NCI-H2196 (cell line): ENCODE results near the gene SPAG9.

Experiments
- DNase-seq: peaks from one replicate; lab custom pipeline; 2025; ENCODE audit not compliant: unreplicated experiment; lab: John Stamatoyannopoulos, UW

SPAG9 gene

DNA sequence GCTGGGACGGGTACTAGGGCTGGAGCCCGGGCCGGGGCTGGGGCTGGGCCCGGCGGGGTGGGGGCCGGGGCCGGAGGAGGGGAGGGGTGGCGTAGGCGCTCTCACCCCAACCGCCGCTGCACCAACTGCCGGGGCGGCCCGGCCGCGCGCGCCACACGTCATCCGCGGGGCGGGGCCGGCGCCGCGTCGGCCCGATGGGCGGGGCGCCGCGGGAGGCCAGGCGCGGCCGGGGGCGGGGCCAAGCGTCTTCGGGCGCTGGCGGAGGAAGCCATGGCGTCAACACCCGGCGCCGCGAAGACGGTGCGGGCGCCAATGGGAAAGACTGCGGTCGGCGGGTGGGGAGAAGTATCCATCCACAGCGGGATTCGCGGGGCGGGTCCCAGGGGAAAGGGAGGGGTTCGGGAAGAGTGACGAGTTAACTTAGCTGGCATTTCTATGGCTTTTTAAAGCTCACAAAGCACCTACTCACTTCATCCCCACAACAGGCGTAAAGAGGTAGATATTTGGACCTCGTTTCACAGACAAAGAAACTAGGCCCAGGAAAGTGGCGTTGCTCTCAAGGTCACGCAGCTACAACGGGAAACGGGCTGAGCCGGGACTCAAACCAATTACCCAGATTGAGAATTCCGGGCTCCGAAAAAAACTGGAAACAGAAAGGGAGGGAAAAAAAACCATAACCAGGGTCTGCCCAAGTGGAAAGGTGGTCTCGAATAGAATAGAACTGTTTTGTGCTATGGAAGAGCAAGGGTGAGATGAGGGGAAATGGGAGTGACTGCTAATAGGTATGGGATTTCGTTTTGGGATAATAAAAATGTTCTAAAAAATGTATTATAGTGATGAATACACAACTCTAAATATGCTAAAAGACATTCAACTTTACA, at the start of gene SPAG9:
Gene SPAG9, minus strand, starts transcription at position 130 of the 881 bp plus-strand sequence. CDS start 212 bp downstream, outside the sequence.
- peak; percentile 97 for DNase-seq

- no peak for DNase-seq
Measured at GRCh38 chr17:51169340-51169739, 48.7 kb upstream of the SPAG9 start.

- peak; percentile 38 for DNase-seq
Measured at GRCh38 chr17:51166987-51167931, 46.6 kb upstream of the SPAG9 start.

DNA sequence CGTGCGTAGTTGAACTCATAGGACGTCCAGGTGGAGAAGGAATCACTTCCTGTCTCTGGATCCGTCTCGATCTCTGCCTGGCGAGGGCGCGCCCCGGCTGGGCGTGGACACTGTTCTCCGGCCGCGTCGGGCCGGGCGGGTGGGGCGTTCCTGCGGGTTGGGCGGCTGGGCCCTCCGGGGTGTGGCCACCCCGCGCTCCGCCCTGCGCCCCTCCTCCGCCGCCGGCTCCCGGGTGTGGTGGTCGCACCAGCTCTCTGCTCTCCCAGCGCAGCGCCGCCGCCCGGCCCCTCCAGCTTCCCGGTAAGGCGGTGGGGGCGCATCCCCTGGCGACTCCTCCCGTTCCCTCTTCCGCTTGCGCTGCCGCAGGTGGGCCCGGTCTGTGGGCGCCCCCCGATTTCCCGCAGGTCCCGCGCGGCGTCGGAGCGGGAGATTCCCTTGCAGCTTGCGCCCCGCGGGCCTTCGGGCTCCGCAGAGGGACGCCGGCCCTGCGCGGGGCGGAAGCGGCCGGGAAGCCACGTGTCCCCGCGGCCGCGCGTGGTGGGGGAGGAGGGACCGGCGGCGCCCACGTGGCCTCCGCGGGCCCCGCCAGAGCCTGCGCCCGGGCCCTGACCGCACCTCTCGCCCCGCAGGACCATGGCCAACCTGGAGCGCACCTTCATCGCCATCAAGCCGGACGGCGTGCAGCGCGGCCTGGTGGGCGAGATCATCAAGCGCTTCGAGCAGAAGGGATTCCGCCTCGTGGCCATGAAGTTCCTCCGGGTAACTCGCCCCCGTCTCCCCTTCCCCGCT, 45.7 kb upstream of the SPAG9 start, which contains the start of gene NME2:
Gene NME2, plus strand, starts transcription at position 214 of the 789 bp plus-strand sequence. Its CDS starts 420 bp downstream, at position 634.
- DNase-seq = peak; percentile 90

- no peak for DNase-seq
Measured at GRCh38 chr17:51165680-51166197, 45.1 kb upstream of the SPAG9 start.

DNA sequence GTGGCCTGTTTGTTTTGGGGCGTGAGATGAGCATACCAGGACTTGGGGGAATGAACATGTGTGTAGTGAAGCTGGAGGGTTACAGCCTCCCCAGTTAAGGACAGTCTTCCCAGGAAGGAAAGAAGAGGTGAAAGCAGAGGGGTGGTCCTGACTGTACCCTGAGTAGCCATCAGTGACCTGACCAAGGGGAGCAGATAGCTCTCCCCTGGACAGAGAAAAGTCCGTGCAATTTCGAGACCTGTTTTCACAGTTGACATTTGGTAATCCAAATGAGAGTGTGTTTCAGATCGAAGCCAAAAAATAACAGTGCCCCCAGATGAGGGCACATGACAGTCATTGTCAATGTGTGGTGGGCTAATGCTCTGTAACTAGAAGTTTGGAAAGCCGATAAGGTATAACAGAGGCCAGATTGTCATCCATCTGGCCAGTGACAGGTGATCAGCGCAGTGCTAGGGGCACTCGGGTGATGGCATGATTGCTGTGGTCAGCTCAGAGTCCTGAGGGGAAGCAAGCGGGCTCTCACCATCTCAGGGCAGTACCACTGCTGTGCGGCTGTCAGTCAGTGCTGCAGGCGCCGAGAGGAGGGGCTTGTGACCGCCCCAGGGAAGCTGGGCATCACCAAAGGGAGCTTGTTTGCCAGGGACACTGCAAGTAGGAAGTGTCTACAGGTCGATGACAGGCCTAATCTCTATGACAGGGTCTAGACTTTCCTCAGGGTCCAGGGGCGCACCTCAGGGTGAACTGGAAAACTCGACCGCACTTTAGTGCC, 44.4 kb upstream of the SPAG9 start:
- DNase-seq = no peak

- no peak for DNase-seq
Measured at GRCh38 chr17:51161541-51161940, 40.9 kb upstream of the SPAG9 start.

DNA sequence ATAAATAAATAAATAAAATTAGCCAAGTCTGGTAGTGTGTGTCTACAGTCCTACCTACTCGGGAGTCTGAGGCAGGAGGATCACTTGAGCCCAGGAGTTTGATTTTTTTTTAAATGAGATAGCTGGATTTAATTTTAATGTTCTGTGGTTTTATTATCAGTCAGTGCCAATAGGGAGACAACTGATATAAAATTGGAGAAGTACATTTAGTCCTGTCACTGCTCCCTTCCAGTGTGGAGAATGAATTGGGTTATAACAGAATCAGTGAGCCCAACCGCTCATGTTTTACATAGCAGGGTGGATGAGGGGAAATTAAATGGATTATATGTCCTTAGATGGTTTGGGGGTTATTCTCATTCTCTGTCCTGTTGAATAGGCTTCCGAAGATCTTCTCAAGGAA, 38.9 kb upstream of the SPAG9 start:
- no peak for DNase-seq

DNA sequence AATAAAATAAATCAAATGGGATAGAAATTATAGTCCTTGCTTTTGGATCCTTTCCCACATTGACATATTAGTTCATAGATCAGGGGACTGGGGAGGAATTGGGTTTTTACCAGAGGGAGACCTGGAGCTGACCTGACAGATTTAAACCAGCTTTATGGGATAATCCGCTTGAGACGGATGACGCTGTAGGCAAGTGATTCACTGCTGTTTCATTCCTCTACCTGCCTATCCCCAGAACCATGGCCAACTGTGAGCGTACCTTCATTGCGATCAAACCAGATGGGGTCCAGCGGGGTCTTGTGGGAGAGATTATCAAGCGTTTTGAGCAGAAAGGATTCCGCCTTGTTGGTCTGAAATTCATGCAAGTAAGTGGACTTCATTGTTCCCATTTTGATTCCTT, 34.7 kb upstream of the SPAG9 start:
- DNase-seq = no peak

DNA sequence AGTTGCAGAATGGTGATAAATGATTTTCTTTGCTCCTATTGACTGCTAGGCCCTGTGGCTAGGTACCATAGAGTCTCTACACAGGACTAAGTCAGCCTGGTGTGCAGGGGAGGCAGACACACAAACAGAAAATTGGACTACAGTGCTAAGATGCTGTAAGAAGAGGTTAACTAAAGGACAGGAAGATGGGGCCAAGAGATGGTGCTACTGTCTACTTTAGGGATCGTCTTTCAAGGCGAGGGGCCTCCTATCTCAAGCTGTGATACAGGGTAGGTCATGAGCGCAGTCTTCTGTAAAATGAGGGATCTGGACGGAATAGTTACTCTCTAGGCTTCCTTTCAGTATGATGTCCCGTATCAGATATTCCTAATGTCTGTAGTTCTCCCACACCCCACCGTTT, 33.5 kb upstream of the SPAG9 start:
- no peak for DNase-seq

- peak; percentile 98 for DNase-seq
Measured at GRCh38 chr17:51153210-51154072, 32.8 kb upstream of the SPAG9 start, which contains the start of gene NME1. NME1 (plus strand) TSS chr17:51153559; CDS start chr17:51155655, 2,096 bp downstream.

DNA sequence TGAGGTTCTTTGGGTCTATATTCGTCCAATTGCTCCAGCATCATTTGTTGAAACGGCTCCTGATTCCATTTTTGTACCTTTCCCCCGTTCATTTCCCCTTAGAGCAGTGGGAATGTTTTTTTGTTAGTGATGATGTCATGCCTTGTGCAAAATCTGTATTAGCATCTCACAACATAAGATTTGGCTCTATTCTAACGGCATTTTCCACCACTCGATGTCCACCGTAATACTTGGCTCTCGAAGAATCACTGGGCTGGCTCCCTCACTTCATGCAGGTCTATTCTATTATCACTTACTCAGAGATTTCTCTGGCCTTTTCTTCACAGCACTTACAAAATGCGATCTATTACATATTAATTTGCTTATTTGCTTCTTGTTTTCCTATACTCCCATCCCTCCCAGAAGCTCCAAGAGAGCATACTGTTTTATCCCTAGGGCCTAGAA, 32.1 kb upstream of the SPAG9 start:
- DNase-seq = peak; percentile 17

- DNase-seq = no peak
Measured at GRCh38 chr17:51150932-51151331, 30.3 kb upstream of the SPAG9 start.

DNA sequence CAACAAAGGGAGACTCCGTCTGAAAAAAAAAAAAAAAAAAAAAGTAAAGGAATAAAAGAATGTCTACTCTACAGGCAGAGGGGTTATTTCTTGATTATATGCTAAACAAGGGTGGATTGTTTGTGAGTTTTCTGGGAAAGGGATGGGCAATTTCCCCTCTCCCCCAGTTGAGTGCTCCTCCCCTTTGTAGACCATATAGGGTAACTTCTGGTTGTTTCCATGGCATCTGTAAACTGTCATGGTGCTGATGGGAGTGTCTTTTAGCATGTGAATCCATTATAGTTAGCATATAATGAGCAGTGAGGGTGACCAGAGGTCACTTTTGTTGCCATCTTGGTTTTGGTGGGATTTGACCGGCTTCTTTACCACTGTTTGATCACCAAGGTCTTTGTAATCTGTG, 28.5 kb upstream of the SPAG9 start:
- DNase-seq = no peak

DNA sequence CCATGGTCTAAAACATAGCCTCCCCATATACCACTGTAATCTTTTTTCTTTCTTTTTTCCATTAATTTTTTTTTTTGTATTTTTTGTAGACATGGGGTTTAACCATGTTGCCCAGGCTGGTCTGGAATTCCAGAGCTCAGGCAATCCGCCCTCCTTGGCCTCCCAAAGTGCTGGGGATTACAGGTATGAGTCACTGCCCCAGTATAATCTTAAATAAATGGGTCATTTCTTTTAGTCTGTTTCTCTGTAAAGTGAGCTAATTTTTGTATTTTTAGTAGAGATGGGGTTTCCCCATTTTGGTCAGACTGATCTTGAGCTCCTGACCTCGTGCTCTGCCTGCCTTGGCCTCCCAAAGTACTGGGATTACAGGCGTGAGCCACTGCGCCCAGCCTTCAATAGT, 27.0 kb upstream of the SPAG9 start:
- no peak for DNase-seq

GRCh38 chr17:51144266-51145022, 23.8 kb upstream of the SPAG9 start:
- DNase-seq = no peak

DNA sequence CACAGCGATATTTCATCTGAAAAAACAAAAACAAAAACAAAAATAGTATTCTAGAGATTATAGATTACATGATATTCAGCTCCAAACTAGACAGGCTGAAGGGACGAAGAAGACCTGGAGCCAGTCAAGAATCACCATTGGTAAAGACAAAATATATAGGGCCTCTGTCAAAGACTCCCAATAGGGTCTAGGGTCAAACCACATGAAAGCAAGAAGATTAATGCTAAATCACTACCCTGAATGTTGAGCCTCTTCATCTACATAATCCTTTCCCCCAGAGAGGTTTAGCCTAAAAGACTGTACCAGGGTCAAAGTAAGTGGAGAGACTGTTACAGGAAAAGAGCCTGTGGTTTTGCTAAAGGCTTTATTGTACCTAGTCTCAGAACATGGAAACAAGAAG, 21.9 kb upstream of the SPAG9 start:
- DNase-seq = no peak

GRCh38 chr17:51135956-51136355, 15.3 kb upstream of the SPAG9 start:
- DNase-seq = no peak
